IPS-18a (cell line): ENCODE data around the gene ATP6V1G1.

ENCODE experiments used
- H3K27ac ChIP-seq: one replicate; pipeline ENCODE4 v1.5.1; 2013; ENCODE audit warnings: low read length
- H3K27me3 ChIP-seq: one replicate; pipeline ENCODE4 v1.6.1; 2013; ENCODE audit warnings: mild to moderate bottlenecking, low read length; ENCODE audit not compliant: control insufficient read depth, insufficient read depth
- H3K36me3 ChIP-seq: one replicate; pipeline ENCODE4 v1.6.1; 2013; ENCODE audit warnings: low read depth, low read length; ENCODE audit not compliant: control insufficient read depth
- H3K4me1 ChIP-seq: one replicate; pipeline ENCODE4 v1.6.1; 2013; ENCODE audit warnings: low read depth, low read length; ENCODE audit not compliant: control insufficient read depth
- H3K4me3 ChIP-seq: one replicate; pipeline ENCODE4 v1.5.1; 2013; ENCODE audit warnings: low read length
- H3K9ac ChIP-seq: one replicate; pipeline ENCODE4 v1.6.1; 2013; ENCODE audit warnings: mild to moderate bottlenecking, low read length, moderate library complexity
- H3K9me3 ChIP-seq: one replicate; pipeline ENCODE4 v1.6.1; 2013; ENCODE audit warnings: low read depth, low read length; ENCODE audit not compliant: control insufficient read depth

The ATP6V1G1 gene

DNA sequence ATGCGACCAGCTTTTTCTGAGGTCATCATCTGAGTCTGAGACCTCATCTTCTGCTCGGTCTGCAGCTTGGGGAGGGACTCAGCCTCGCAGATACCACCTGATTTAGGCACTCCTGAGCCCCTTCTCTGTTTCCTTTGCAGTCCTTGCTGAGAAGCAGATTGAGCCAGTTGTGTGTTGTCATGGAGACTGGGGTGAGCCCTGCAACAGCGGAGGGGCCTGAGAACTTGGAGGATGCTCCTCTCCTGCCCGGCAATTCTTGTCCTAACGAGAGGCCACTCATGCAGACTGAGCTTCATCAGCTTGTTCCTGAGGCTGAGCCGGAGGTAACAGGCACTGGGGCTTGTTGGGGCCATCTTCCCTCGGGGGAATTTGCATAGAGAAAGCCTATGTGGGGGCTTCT, 50.8 kb downstream of the ATP6V1G1 start:
- Histone ChIP-seq H3K27me3 (no peaks in the 10 kb centered on the region), H3K9ac (no peak overlapping the region), H3K36me3 (no peaks in the 10 kb centered on the region), H3K9me3 (no peaks in the 10 kb centered on the region), H3K4me3 (no peak overlapping the region), H3K4me1 (no peaks in the 10 kb centered on the region), H3K27ac (no peak overlapping the region)

GRCh38 chr9:114641967-114642366, 54.4 kb downstream of the ATP6V1G1 start:
- H3K4me1 ChIP-seq, result no peaks in the 10 kb centered on the region
- no peaks in the 10 kb centered on the region for H3K9me3 ChIP-seq
- no peak overlapping the region for H3K9ac ChIP-seq
- no peaks in the 10 kb centered on the region for H3K27me3 ChIP-seq
- no peaks in the 10 kb centered on the region for H3K36me3 ChIP-seq
- H3K4me3 ChIP-seq, result no peak overlapping the region
- no peak overlapping the region for H3K27ac ChIP-seq

DNA sequence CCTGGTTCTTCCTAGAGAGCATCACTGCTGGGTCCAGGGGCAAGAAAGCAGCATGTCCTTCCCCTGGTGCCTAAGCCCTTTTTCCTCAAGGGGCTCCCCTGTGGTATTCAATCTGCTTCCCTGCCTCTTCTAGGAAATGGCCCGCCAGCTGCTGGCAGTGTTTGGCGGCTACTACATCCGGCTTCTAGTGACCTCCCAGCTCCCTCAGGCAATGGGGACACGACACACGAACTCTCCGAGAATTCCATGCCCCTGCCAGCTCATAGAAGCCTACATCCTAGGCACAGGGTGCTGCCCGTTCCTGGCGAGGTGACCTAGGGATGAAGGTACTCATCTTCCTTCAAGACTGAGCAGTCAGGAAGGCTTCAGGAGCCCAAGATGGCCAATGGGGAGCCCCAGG, 55.4 kb downstream of the ATP6V1G1 start:
- Histone ChIP-seq H3K4me1 (no peaks in the 10 kb centered on the region), H3K27me3 (no peaks in the 10 kb centered on the region), H3K36me3 (no peaks in the 10 kb centered on the region), H3K9me3 (no peaks in the 10 kb centered on the region), H3K27ac (no peak overlapping the region), H3K4me3 (no peak overlapping the region), H3K9ac (no peak overlapping the region)

DNA sequence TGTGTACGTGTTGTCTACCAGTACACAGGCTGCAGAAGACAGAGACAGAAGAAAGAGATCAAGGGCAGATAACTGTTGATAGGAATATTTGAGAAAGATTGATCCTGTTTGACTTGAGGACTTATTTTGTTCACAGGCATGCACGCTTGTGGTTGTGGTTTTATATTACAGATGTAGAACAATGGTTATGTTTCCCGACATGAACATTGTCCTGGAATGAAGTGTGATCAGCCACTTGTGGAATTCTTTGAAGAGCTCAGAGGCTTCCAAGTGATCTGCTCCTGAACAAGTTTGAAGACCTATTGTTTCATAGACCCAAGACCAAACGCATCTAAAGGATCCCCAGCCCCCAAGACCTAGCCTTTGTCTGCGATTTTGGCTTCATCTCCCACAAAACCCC, 56.3 kb downstream of the ATP6V1G1 start:
- H3K4me3 ChIP-seq, result no peak overlapping the region
- H3K9me3 ChIP-seq, result no peaks in the 10 kb centered on the region
- no peaks in the 10 kb centered on the region for H3K4me1 ChIP-seq
- no peak overlapping the region for H3K9ac ChIP-seq
- H3K27ac ChIP-seq, result no peak overlapping the region
- H3K27me3 ChIP-seq, result no peaks in the 10 kb centered on the region
- no peaks in the 10 kb centered on the region for H3K36me3 ChIP-seq
